H1 (cell line): ENCODE measurements around the gene ENOPH1.

Experiments used
- CTCF ChIP-seq, 3 experiments: IDR thresholded peaks; 1 replicate in 2 of 3; 2 replicates in 1 of 3; pipeline versions ENCODE4 v1.5.1 to v1.6.1; 2011; ENCODE audit warnings: low read length in 3 of 3, mild to moderate bottlenecking in 3 of 3, inconsistent platforms in 2 of 3, low read depth in 1 of 3, moderate library complexity in 1 of 3; ENCODE audit not compliant: insufficient read depth in 1 of 3; ENCODE audit errors: control extremely low read depth in 1 of 3
- RAD21 ChIP-seq, 2 experiments: IDR thresholded peaks in 1 of 2; conservative IDR thresholded peaks in 1 of 2; 2 replicates each; pipeline ENCODE4 v1.6.1; 2011; ENCODE audit warnings: low read depth in 2 of 2, low read length in 2 of 2, improper control_type of control experiment in 1 of 2, inconsistent platforms in 1 of 2, mild to moderate bottlenecking in 1 of 2, moderate library complexity in 1 of 2
- YY1 ChIP-seq: IDR thresholded peaks from 2 replicates; pipeline ENCODE4 v1.6.1; 2011; ENCODE audit warnings: low read depth, mild to moderate bottlenecking, low read length

- no peak for TF ChIP-seq YY1
- no peak for TF ChIP-seq CTCF (IDR thresholded peaks at IDR 0.05; ENCODE audit: control extremely low read depth in 1 of 3, insufficient read depth in 1 of 3, low read depth in 1 of 3, low read length in 3 of 3)
- TF ChIP-seq RAD21 (IDR thresholded peaks at IDR 0.05 in 1 of 2, conservative IDR thresholded peaks at IDR 0.05 in 1 of 2; ENCODE audit: low read depth in 2 of 2, low read length in 2 of 2) = no peak; a peak in 1 of 4 replicates
Observed at GRCh38 chr4:82489076-82489475, 58.7 kb downstream of the ENOPH1 start.
